Activated CD4-positive, alpha-beta T cell treated with anti-CD3 and anti-CD28 coated beads, Interleukin-2, amount 50 U/mL, for 16 hours (primary cell): ENCODE measurements around the gene EAF2.

Experiments used
- DNase-seq: peaks from one replicate; pipeline ENCODE4 v3.0.0-alpha.2; 2020

Gene EAF2

DNA sequence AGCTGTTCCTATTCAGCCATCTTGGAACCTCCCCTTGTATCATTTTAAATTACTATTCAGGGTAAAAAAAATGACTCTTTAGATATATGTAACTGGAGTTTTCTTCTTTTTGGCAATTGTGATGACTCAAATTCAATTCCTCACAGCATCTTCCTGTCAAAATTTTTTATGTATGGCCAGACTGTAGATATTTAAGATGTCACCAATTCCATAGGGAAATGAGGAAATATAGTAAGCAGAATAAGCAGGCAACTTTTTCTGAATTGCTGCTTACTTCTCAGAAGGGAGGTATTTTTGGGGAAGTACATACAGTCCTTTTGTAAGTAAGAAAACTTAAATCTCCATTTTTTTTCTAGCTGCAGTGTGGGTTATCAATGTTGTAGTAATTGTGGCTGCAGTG lies 28.8 kb downstream of the EAF2 start:
- no peak for DNase-seq

DNA sequence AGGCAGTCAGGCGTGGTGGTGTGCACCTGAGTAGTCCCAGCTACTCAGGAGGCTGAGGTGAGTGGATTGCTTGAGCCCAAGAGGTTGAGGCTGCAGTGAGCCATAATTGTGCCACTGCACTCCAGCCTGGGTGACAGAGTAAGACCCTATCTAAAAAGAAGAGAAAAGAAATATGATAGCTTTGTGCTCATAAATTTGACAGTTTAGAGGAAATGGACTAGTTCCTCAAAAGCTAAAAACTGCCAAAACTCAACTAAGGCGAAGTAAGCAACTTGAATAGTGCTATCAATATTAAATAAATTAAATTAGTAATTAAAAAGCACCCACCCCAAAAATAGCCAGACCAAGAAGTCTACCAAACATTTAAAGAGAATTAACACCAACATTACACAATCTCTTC lies 34.7 kb downstream of the EAF2 start:
- no peak for DNase-seq

DNA sequence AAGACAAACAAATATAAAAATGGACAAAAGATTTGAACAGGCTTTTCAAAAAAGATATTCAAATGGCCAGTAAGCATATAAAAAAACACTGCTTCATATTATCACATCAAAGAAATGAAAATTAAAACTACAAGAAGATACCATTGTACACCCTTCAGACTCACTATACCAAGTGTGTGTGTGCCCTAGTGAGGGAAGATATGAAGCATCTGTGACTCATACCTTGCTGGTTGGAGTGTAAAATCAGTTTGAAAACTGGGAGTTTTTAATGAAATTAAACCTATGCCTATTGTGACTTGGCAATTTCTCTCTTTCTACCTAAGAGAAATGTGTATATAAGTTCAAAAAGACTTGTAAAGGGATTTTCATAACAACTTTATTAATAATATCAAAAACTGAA lies 35.7 kb downstream of the EAF2 start:
- DNase-seq = peak; percentile 1

DNA sequence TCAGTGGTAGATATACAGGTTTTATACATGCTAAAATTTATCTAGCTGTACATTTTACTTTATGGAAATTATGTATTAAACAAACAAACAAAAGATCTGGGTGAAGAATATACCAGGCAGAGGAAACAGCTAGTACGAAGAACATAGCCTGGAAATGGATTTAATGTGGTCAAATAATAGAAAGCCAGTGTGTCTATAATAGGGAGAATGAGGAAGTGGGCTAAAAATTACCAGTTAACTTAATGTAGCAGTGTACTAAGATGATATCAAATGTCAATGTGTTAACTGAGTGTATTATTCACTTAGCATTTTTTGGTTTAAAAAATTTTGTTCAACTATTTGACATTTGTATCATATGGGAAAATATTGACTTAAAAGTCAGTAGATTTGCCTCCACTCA lies 36.4 kb downstream of the EAF2 start:
- no peak for DNase-seq

DNA sequence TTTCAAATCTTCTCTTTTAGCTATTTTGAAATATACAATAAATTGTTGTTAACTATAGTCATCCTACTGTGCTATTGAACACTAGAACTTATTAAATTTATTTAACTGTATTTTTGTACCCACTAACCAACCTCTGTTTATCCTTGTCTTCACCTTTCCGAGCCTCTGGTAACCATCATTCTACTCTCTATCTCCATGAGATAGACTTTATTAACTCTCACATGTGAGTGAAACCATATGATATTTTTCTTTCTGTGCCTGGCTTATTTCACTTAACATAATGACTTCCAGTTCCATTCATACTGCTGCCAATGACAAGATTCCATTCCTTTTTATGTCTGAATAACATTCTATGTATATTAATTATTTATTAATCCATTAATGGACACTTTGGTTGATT lies 43.4 kb downstream of the EAF2 start:
- no peak for DNase-seq

DNA sequence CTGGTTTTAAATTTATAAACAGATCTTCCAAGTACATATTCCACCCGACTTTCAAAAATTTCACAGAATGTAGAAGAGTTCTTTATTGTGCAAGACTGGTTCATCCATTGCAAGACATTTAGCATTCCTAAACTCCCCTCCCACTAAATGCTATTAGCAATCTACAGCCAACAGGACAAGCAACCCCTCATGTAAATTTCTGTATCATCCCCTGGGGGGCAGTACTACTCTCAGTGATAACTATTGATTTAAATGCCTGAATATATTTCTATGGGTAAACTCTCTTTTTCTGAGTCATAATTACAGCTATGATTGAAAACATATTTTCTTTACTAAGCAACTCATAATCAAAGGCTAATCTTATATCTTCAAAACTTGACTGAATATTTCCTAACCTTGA lies 48.5 kb downstream of the EAF2 start:
- peak; percentile 57 for DNase-seq

DNA sequence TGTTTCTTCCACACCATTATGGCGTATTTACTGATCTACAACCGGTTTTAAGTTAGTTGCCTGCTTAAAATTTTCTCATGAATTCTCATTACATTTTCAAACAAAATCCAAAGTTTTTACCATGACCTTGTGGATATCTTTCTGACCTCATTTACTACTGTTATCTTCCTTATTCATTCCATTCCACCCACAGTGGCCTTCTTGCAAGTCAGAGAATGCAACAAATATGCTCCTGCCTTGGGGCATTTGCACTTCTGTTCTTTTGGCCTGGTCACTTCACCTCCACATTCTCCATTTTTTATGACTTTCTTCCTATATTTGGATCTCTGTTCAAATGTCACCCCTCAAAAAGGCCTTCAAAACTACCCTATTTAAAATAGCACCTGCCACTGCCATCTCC lies 50.4 kb downstream of the EAF2 start:
- DNase-seq = no peak

DNA sequence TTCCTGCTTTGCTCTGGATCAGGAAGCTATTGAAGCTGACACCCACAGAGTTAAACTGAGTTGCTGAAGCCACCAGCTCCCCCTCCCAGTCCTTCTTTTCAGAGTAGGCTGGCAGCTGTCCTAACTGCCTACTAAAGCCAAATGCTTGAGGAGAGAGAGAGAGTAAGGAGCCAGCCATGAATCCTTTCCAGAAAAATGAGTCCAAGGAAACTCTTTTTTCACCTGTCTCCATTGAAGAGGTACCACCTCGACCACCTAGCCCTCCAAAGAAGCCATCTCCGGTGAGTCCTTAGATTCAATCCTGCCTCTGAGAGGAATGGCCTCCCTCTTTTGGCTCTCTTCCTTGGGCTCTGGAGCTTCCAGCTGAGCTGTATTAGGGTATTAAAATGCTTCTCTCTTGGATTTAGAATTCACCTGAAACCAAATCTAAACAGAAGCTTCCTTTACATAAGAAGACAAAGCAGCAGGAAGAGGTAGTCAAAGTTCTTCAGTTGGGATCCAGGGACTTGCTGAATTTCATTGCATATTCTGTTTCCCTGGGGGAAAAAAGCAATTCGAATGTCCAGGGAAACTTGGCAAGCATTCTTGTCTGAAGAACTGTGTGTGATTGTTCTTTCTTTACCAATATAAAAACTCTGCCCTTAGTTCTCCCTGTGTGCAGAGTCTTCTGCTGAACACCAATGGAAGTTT lies 59.4 kb downstream of the EAF2 start, which contains the start of gene SLC15A2:
TSS of gene SLC15A2 (plus strand) at position 101 of the 690 bp plus-strand sequence. CDS start at position 177, 76 bp downstream.
- DNase-seq = no peak

DNA sequence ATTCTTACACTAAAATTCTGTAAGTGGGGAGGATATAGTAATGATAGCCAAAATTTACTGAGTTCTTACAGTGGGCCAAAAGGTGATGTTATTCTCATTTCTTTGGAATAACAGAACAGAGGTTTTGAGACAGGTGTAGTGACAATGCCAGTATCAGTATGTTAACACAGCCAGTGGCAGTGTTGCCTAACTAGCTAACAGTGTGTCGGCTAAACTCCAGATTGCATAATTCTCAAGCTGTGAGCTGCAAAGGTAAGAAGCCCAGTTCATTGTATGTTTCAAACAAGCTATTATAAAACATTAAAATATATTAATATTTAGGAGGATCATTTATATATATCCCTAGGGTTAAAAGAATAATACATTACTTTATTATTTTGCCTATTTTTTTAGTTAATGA lies 60.1 kb downstream of the EAF2 start:
- DNase-seq = no peak

DNA sequence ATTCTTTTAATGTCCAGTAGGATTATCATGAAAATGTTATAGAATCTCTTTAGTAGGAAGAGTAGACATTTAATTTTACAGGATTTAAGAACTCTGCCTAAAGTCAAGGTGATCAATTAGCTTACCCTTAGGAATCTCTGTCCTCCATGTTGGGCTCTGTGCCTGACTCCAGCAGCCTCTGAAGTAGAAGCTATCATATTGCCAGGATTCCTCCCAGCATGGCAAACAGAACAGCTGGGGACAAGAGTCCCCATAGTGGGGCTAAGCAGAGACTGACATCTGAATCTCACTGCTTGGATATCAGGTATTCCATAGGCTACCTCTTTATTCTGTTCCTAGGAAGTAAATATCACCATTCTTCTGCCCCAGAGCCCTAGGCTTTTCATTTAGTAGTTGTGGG lies 60.7 kb downstream of the EAF2 start:
- no peak for DNase-seq

DNA sequence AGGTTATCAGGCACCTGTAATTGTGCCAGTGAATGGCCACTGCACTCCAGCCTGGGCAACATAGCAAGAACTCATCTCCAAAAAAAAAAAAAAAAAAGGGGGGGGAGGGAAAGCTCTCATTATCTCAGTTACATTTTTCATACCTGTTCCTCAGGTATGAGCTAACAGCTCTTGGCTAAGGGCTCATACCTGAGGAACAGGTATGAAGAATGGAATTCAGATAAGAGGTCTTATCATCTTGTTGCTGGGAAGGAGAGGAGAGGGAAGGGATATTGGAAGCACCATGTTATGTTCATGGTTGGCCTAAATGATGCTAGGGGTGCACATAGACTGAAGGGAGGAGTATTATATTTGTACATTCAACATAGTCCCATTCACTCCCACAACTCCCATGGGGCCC lies 61.8 kb downstream of the EAF2 start:
- no peak for DNase-seq

DNA sequence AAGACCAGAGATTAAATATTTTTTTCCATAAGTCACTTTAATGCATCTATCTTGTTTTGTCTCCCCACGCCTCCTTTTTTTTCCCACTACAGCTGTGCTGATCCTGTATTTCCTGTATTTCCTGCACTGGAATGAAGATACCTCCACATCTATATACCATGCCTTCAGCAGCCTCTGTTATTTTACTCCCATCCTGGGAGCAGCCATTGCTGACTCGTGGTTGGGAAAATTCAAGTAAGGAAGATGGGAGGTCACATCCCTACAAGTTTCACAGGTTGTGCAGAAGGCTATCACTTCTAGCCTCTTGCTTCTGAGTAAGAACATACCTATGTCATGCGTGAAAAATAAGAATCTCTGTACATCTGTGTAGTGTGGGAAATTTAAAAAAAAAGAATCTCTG lies 62.3 kb downstream of the EAF2 start:
- DNase-seq = no peak

DNA sequence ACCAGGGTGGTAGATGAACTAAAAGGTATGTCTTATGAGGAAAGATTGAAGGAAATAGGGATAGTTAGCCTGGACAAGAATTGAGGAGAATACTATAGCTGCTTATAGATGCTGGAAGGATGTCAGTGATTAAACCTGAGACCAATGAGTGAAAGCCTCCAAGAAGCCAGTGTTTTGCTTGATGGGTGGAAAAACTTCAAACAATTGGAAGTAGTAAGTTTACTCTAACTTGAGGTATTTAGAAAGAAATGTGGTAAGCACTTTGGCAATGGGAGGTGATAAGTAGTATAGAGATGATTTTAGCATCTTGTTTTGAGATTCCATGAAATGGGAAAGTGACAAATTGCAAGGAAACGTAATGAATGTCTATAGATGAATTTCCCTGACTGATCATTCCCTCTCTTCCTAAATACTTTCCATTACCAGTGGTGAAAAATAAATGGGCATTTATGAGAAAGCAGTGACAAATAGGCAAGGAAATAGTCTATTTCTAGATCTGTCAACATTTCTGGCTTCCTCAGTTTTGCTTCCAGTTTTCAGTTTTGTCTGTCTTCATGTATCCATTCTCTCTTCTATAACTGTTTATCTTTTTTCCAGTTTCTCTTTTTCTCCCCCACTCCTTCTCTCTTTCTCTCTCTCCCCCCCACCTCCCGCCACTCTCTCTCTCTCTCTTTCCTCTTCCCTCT lies 78.4 kb downstream of the EAF2 start:
- DNase-seq = peak; percentile 21

DNA sequence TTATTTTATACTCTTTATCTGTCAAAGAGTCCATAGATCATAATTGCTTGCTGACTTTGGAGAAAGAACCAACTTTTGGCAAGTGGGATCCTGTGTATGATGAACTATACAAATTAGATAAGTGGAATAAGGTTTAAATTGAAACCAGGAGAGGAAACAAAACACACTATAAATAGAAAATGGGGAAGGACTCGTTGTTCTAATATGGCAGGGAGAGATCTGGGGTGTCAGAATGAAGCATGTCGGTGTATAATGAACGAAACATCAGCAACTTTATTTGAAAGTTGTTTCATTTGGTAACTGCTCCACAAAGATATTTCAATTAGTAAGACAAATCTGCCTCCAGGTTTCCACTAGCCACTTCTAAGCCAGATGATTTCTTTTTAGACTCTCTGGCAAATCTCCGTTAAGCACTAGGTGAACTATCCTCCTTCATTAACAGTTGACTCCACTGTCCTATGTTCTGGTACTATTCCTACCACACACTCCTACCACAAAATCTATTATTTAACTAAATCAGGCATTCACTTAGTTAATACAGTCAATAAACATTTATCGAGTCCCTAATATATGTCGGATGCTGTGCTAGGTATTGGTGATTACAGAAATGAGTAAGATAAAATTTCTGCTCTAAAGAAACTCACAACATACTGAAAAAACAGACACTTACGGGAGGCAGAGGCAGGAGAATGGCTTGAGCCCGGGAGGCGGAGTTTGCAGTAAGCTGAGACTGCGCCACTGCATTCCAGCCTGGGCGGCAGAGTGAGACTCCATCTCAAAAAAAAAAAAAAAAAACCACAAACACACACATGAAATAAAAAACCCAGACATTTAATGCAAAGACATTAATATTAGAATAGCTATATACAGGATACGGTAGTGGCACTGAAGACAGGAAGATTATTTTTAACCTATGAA lies 79.3 kb downstream of the EAF2 start:
- DNase-seq = no peak

DNA sequence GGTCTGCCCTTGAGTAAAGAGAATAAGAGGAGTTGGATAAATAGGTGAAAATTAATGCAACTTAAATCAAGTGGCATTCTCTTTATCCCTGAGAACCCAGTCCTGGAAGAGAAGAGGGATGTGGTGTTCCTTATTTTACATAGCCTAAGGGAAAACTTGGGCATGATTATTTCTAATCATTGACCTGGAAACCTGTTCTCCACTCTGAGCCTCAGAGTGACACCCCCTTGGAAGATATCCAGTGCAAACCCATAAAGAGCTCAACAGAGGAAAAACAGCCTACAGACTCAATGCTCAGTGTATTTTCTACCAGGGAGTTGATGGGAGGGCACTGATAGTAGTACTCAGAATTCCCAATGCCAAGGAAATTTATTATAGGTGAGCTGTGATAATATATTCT lies 81.2 kb downstream of the EAF2 start:
- DNase-seq = no peak

DNA sequence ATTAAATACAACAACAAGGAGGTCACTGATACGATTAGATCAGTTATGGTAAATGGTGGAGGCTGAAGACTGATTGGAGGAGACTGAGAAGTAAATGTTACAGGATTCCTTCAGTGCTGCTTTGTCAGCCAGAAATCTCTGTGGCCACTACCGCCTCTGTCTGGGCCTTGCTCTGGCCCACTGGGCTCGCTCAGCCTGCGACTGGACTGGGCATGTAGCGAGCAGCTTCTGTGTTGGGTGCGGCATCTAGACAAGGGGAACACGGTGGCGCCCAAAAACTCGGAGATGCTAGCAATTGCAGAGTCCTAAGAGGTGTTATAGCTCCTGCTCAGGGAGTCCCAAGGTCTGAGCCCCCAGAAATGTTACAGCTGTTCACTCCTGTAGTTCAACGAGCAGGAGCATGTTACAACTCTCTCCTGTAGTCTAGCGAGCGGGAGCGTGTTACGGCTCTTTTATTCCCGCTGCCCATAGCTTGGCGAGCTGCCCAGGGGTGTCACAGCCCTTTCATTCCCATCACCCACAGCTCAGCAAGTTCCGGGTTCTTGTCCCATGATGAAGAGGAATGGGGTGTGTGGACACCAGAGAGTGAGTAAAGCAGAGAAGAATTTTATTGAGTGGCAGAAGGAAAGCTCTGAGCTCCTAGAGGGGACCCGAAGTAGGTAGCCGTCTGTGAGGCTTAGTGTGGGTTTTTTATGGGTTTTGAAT lies 83.9 kb downstream of the EAF2 start:
- DNase-seq = no peak

DNA sequence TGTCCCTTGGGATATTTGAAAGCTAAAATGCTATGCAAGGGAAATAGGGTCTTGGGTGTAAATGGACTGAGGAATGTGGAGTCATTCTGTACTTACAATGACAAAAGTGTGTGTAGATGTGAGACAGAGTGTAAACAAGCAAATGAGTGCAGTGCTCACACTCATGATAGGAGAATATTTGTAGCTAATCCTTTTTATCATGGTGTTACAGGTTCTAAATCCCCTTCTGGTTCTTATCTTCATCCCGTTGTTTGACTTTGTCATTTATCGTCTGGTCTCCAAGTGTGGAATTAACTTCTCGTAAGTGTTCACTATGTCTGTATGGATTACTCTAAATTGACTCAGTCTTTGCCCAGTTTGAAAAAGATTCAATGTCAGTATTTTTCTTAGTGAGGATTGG lies 89.7 kb downstream of the EAF2 start:
- no peak for DNase-seq

DNA sequence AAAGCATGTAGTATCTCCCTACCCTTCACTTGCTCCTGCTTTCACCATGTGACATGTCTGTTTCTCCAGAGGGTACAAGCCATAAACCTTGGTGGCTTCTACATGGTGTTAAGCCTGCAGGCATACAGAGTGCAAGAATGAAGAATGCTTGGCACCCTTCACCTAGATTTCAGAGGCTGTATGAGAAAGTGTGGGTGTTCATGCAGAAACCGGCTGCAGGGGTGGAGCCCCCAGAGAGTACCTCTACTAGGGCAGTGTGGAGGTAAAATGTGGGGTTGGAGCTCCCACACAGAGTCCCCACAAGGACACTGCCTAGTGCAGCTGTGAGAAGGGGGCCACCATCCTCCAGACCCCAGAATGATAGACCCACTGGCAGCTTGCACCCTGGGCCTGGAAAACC lies 91.4 kb downstream of the EAF2 start:
- no peak for DNase-seq
